HEK293 (cell line): ENCODE data around the gene KEL.

Experiments
- CTCF ChIP-seq: fragments of 450-650 bp; formaldehyde crosslinking; IDR thresholded peaks from 2 replicates; pipeline ENCODE4 v1.5.1; 2016; ENCODE audit warnings: missing biosample characterization, missing genetic modification characterization
- MEIS1 ChIP-seq: sonication (generic); formaldehyde crosslinking; IDR thresholded peaks from 2 replicates; pipeline ENCODE4 v1.8.1; 2022; ENCODE audit warnings: missing genetic modification reagents, mild to moderate bottlenecking, borderline replicate concordance
- ZNF776 ChIP-seq: fragments of 450-650 bp; formaldehyde crosslinking; IDR thresholded peaks from 2 replicates; pipeline ENCODE4 v1.5.0; 2017; ENCODE audit warnings: missing biosample characterization, missing genetic modification characterization, borderline replicate concordance

DNA sequence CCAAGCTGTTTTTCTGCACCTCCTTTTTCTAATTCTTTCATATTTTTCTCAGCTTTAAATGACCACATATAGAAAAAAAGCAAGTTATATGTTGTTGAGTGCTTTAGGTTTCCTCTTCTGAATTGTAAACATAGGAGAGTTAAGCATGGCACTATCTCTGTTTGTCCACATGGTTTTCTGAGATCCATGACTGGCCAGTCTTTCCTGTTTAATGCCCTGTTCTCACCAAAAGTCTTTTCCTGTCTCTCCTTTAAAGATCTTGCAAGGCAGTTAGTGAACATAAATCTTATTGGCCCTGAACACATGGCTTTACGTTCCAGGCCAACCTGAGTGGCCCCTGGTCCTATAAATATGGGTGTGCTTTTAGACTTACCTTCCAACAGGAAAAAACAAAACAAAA is 48.0 kb downstream of the KEL start:
- TF ChIP-seq MEIS1 (CRISPR knock-in tag) (no peak), ZNF776 (tag by site-specific recombination) (no peak), CTCF (tag by site-specific recombination) (no peak)
